22Rv1 (cell line): ENCODE measurements around the gene NBEA.

Experiments used
- CTCF ChIP-seq: fragments of 450-650 bp; IDR thresholded peaks from 2 replicates; pipeline ENCODE4 v1.5.1; 2017; ENCODE audit warnings: mild to moderate bottlenecking
- ZFX ChIP-seq: fragments of 450-650 bp; IDR thresholded peaks from 2 replicates; pipeline ENCODE4 v1.6.1; 2017; ENCODE audit warnings: antibody characterized with exemption, borderline replicate concordance

- TF ChIP-seq CTCF (no peak), ZFX (no peak)
Observed at GRCh38 chr13:35159041-35159440, 217.0 kb downstream of the NBEA start.
